Epithelial cell of esophagus (primary cell): ENCODE data around the gene CFAP20.
"Not testable (repeated sequence)": the region's sequence is repeated elsewhere in the genome, so short reads cannot be mapped to it uniquely, and the experiment has no call there.

ENCODE experiments used
- DNase-seq: peaks from one replicate; pipeline ENCODE4 v3.0.0; 2010; ENCODE audit warnings: low read depth
- H3K4me3 ChIP-seq: 2 replicates; pipeline ENCODE4 v1.5.1; 2011; ENCODE audit warnings: mild to moderate bottlenecking, low read length, control low read depth
- TF ChIP-seq, protein P1 (sequence below): IDR thresholded peaks from 2 replicates; pipeline ENCODE4 v1.5.1; 2011; ENCODE audit warnings: low read depth, mild to moderate bottlenecking, low read length, control low read depth, inconsistent platforms; ENCODE audit not compliant: insufficient read depth; ENCODE audit errors: missing control alignments

The CFAP20 gene

DNA sequence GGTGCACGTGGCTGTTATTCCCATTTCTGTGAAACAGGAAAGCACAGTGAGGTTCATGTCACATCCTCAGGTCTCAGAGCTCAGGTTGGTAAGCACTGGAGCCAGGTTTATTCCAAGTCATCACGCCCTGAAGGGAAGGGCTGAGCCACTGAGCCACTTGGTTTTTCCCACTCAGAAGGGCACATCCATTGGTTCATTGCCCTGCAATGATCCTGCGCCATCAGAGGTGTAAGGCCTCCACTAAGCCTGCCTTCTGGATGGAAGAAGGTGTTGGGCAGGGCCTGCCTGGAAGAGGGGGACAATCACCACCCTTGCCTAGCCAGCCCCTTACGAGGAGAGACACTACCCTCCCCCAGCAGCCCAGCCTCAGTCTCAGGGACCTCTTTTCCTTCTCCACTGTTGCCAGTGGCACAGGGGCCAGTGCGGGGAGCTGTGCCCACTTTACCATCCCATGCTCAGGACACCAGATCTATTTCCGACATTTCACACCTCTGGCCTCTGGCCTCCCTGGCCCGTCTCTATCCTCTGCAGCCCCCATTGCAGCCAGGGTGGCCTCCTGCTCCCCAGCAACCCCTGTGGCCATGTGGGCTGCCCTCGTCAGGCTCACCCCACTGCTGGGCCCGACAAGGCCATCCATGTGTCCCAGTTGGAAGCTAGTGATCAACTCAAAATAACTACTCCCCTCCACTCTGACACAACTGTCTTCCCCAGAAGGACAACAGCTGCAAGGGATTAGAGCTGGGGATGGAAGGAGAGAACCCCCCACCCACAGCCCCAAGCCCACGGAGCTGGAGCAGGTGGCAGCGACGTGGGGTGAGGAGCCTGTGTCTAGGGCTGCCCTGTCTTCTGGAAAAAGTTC lies 29.9 kb downstream of the CFAP20 start:
- H3K4me3 ChIP-seq, result no peak overlapping the region
- no peak for DNase-seq
- TF ChIP-seq, protein P1, sequence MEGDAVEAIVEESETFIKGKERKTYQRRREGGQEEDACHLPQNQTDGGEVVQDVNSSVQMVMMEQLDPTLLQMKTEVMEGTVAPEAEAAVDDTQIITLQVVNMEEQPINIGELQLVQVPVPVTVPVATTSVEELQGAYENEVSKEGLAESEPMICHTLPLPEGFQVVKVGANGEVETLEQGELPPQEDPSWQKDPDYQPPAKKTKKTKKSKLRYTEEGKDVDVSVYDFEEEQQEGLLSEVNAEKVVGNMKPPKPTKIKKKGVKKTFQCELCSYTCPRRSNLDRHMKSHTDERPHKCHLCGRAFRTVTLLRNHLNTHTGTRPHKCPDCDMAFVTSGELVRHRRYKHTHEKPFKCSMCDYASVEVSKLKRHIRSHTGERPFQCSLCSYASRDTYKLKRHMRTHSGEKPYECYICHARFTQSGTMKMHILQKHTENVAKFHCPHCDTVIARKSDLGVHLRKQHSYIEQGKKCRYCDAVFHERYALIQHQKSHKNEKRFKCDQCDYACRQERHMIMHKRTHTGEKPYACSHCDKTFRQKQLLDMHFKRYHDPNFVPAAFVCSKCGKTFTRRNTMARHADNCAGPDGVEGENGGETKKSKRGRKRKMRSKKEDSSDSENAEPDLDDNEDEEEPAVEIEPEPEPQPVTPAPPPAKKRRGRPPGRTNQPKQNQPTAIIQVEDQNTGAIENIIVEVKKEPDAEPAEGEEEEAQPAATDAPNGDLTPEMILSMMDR, result no peak

DNA sequence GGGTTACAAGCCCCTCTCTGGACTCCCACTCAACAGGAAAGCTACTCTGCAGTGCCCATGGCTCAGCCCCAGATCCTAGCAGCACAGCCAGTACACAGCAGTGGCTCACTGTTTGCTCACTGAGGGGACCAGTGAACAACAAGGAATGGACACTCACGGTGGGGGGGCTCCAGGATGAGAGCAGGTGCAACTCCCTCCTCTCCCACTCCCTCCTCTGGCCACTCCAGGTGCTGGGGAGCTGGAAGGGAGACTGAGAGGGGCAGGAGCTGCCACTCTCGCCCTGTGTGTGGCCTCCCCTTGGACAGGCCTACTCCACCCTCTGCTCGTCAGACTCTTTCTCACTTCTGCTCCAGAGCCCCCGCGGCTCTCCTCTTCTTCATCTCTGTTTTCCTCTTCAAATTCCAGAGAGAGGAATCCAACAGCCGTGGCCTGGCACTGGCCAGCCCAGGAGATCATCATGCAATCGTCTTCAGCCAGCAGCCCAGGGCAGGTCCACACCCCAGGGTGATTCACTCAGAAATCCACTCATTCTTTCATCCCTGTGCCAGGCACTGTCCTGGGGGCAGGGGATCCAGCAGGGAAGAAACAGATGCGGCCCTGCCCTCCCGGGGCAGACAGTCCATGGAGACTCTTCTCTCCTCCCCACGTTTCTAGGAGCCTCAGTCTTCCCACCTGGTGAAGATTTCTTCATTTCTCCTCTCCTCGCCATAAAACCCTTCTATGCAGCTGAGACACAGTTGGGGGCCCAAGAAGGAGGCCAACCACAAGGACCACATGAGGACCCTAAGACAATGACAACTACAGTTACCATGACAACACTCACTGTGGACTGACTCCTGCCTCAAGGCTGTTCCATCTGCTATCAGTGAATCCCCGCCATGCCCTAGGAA lies 30.7 kb downstream of the CFAP20 start:
- TF ChIP-seq, protein P1, result no peak
- H3K4me3 ChIP-seq, result no peak overlapping the region
- peak; percentile 67 for DNase-seq

DNA sequence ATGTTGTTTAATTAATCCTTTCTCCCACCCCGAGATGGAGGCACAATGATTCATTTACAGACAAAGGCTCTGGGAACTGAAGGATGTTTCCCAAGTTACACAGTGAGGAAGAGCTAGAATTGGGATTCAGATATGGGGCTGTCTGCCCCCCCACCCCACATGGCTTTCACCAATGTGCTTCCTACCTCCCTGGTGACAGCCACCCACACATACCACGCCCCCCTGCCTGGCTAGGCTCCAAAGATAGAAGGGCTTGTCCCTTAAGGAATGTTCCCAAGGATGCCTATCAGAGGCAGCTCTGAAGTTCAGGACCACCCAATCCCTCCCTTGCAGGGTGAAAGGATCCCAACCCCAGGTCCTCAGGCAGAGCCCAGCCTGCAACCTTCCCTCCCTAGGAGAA lies 32.9 kb downstream of the CFAP20 start:
- no peak overlapping the region for H3K4me3 ChIP-seq
- TF ChIP-seq, protein P1, result no peak
- no peak for DNase-seq

DNA sequence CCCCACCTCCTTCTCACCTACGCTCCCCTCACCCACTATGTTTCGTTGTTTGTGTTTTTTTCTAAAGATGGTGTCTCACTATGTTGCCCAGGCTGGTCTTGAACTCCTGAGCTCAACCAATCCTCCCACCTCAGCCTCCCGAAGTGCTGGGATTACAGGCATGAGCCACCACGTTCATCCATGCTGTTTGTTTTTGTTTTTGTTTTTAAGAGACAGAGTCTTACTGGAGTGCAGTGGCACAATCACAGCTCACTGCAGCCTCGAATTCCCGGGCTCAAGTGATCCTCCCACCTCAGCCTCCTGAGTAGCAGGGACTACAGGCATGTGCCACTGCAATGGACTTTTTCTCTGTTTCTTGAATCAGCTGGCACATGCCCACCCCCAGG lies 33.6 kb downstream of the CFAP20 start:
- DNase-seq, result not testable (repeated sequence)

DNA sequence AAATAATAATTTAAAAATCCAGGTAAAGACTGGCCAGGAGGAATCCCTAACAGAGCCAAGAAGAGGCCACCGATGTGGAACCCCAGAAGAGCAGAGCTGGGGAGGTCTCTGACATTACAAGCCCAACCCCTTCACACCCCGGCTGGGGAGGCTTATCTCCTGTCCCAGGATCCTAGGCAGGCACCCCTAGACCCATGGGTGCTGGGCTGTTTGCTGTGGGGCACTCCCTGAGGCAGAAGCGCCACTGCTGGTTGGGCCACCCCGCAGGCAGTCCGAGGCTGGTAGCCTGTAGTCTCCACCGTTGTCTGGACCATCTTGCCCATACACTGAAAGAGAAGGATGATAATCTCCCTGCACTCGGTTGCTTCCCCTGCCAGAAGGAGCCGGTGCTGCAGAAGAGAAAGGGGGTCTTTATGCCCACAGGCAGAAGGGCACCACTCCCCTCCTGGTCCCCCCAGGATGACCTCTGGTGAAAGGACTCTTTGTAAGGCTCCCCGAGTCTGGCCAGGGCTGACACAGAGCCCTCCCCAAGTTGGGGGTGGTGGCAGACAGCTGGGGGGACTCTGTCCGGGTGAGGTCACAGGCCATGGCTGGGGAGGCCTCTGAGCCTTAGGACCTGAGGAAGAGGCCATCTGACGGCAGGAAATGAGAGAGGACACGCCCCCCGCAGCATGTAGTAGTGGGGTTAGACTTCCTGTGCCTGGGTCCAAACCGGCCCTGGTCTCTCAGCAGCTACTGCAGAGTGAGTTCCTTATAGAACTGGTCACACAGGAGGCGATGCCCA lies 34.2 kb downstream of the CFAP20 start:
- H3K4me3 ChIP-seq, result no peak overlapping the region
- TF ChIP-seq, protein P1, result no peak
- DNase-seq, result no peak

More for the DNA sequence above, 33.6 kb downstream of the CFAP20 start:
- H3K4me3 ChIP-seq, result not testable (repeated sequence)

DNA sequence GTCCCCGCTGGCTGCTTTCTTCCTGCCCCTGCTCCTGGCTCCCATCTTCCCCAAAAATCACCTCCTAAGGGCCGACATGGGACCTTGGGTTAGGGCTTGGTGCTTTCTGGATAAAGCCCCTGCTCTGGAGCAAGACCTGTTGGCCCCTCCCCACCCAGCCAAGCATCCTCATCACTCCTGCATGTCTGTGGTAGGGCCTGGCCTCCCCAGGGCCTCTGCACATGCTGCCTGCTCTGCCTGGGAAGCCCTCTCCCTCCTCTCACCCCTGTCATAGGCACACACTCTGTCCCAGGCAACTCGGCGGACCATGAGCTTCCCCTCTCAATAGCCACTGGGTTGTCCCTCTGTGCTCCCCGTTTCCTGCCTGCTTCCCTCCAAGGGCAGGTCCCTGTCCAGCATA lies 35.2 kb downstream of the CFAP20 start:
- no peak for DNase-seq
- TF ChIP-seq, protein P1, result no peak
- no peak overlapping the region for H3K4me3 ChIP-seq

DNA sequence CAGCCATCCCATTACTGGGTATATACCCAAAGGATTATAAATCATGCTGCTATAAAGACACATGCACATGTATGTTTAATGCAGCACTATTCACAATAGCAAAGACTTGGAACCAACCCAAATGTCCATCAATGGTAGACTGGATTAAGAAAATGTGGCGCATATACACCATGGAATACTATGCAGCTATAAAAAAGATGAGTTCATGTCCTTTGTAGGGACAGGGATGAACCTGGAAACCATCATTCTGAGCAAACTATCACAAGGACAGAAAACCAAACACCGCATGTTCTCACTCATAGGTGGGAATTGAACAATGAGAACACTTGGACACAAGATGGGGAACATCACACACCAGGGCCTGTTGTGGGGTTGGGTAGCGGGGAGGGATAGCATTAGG lies 38.8 kb downstream of the CFAP20 start:
- H3K4me3 ChIP-seq, DNase-seq: not testable (repeated sequence)
